Naive thymus-derived CD4-positive, alpha-beta T cell (primary cell): ENCODE measurements around the gene RWDD2A. TPM values are rescaled to one million over a fixed set of nuclear protein-coding genes. Genes with fewer than 3 reads are reported as not detected.

Experiments used
- ATAC-seq: fragments of 150-1000 bp; cut with Tn5 transposase; 2 replicates; pipeline ENCODE4 v1.10.0; 2021; ENCODE audit warnings: mild to moderate bottlenecking, moderate library complexity
- CTCF ChIA-PET: fragments of 350-600 bp; sonication (Branson Sonifier 250); formaldehyde crosslinking; loops from one replicate; lab custom pipeline; 2021; ENCODE audit warnings: antibody characterized with exemption; lab: Charles Lee
- POLR2A ChIA-PET: fragments of 350-600 bp; sonication (Branson Sonifier 250); formaldehyde crosslinking; loops from one replicate; lab custom pipeline; 2021; ENCODE audit warnings: antibody characterized with exemption, inconsistent platforms; lab: Charles Lee
- DNase-seq, 9 donors: peaks; one replicate each; pipeline versions ENCODE4 v3.0.0 to v3.0.0-alpha.2; 2020 to 2022; ENCODE audit warnings: mixed read lengths in 1 of 9
- H3K27ac ChIP-seq: one replicate; pipeline ENCODE4 v1.7.0; 2013; ENCODE audit warnings: mild to moderate bottlenecking, low read depth, low read length, moderate library complexity
- H3K27me3 ChIP-seq, 2 donors: one replicate each; pipeline ENCODE4 v1.7.0; 2013; ENCODE audit warnings: low read length in 2 of 2, mild to moderate bottlenecking in 2 of 2, moderate library complexity in 2 of 2; ENCODE audit not compliant: control insufficient read depth in 2 of 2, insufficient read depth in 2 of 2
- H3K36me3 ChIP-seq, 3 experiments: 1 replicate in 2 of 3; 2 replicates in 1 of 3; pipeline ENCODE4 v1.7.0; 2013; ENCODE audit warnings: low read length in 3 of 3, mild to moderate bottlenecking in 3 of 3, moderate library complexity in 1 of 3; ENCODE audit not compliant: insufficient read depth in 3 of 3, control insufficient read depth in 2 of 3
- H3K4me1 ChIP-seq, 2 donors: one replicate each; pipeline ENCODE4 v1.7.0; 2013; ENCODE audit warnings: low read length in 2 of 2, mild to moderate bottlenecking in 2 of 2, moderate library complexity in 1 of 2; ENCODE audit not compliant: control insufficient read depth in 2 of 2, insufficient read depth in 2 of 2
- H3K4me3 ChIP-seq: 2 replicates; pipeline ENCODE4 v1.7.0; 2013; ENCODE audit warnings: mild to moderate bottlenecking, low read length
- H3K9me3 ChIP-seq, 3 experiments: 1 replicate in 2 of 3; 2 replicates in 1 of 3; pipeline ENCODE4 v1.7.0; 2013; ENCODE audit warnings: low read length in 3 of 3; ENCODE audit not compliant: control insufficient read depth in 2 of 3
- H3K27ac Mint-ChIP-seq, 9 donors: one replicate each; pipeline ENCODE4 v1.8.0; 2020 to 2022; ENCODE audit warnings: mixed read lengths in 9 of 9, mild to moderate bottlenecking in 8 of 9, moderate library complexity in 5 of 9, inconsistent platforms in 2 of 9
- H3K27me3 Mint-ChIP-seq, 5 donors: one replicate each; pipeline ENCODE4 v1.8.0; 2021 to 2022; ENCODE audit warnings: mixed read lengths in 5 of 5, mild to moderate bottlenecking in 1 of 5
- H3K36me3 Mint-ChIP-seq, 5 donors: one replicate each; pipeline ENCODE4 v1.8.0; 2020 to 2022; ENCODE audit warnings: mixed read lengths in 5 of 5, mild to moderate bottlenecking in 3 of 5, inconsistent platforms in 1 of 5
- H3K4me1 Mint-ChIP-seq, 7 donors: one replicate each; pipeline ENCODE4 v1.8.0; 2020 to 2022; ENCODE audit warnings: mixed read lengths in 7 of 7, mild to moderate bottlenecking in 3 of 7, inconsistent platforms in 1 of 7
- H3K4me3 Mint-ChIP-seq, 10 donors: one replicate each; pipeline ENCODE4 v1.8.0; 2020 to 2022; ENCODE audit warnings: mild to moderate bottlenecking in 10 of 10, mixed read lengths in 10 of 10, moderate library complexity in 6 of 10, inconsistent platforms in 2 of 10
- H3K9me3 Mint-ChIP-seq, 11 donors: one replicate each; pipeline ENCODE4 v1.8.0; 2020 to 2022; ENCODE audit warnings: mixed read lengths in 11 of 11, mild to moderate bottlenecking in 4 of 11, inconsistent platforms in 1 of 11, moderate library complexity in 1 of 11
- intact Hi-C, 2 donors: fragments of 100-400 bp; cut with micrococcal nuclease; formaldehyde crosslinking; loops; one replicate each; pipeline ENCODE4 v1.15.1; 2023
- polyA plus RNA-seq, 2 donors: library from polyadenylated mRNA; unstranded; fragments of 300-500 nt; fragmentation: Illumina TruSeq; gene quantifications; one replicate each; pipeline ENCODE4 v1.2.3, GENCODE V29; 2021
- total RNA-seq, 6 experiments: library from RNA in 5 of 6; stranded (reverse) in 5 of 6; gene quantifications; 1 replicate in 5 of 6; 2 replicates in 1 of 6; pipeline ENCODE4 v1.2.3 and lab custom pipeline; 2021 to 2026

RWDD2A gene
- total and polyA plus RNA-seq, 7 experiments from 2014 or later = 1.8 to 6.4 (median 3.2) TPM

DNA sequence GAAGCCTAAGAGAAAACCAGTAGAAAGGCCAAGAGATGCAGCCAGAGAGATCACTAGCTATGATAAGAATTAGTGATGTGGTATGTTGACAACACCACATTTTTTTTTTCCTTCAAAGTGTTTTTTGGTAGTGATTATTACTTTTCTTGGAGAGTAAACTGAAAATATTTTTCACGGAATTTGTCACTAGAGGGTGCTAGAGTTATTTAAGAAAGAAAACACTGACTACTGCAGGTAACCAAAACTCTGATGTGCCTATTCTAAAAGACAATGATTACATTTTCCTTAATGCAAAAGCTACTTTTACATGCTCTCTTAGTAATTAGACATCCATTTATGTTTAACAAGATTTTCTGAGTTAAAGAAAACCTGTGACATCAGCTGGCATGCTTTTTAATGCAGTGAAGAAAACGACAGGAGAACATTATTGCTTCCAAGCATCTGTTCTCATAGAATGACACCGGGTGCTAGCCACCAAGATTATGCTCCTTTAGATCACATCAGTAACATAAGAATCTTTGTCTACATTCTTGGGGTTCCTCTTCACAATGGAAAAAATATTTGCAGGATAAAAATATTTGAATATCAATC, 28.8 kb downstream of the RWDD2A start:
- Histone ChIP-seq H3K27ac (no peak overlapping the region), H3K9me3 (no peaks in the 10 kb centered on the region), H3K36me3 (no peaks in the 10 kb centered on the region), H3K27me3 (no peaks in the 10 kb centered on the region), H3K4me1 (no peaks in the 10 kb centered on the region), H3K4me3 (no peak overlapping the region)
- DNase-seq (peak in 3 of 9 donors; percentile 6 to 28 (median 14)), ATAC-seq (no peak)
- Mint-ChIP-seq H3K27me3 (peaks cover 0 to 5% (median 0%) of the 10 kb centered on the region in 5 donors), H3K27ac (no peak overlapping the region), H3K4me3 (no peak overlapping the region), H3K36me3 (no peaks in the 10 kb centered on the region), H3K4me1 (no peaks in the 10 kb centered on the region), H3K9me3 (no peaks in the 10 kb centered on the region)
- ChIA-PET CTCF (interaction anchor here (0.7 to 2.1 kb wide), 7 partner anchors 11 to 314 kb away, joined by 3 to 12 read pairs (median 3); partner anchors contain the start of gene DOP1A), POLR2A (no interaction called here)
- intact Hi-C loops = loop anchor here (1.0 to 2.0 kb wide), 4 partner anchors 293 to 1005 kb away; partner anchors contain the start of gene CEP162 (in 1 of the 2)

DNA sequence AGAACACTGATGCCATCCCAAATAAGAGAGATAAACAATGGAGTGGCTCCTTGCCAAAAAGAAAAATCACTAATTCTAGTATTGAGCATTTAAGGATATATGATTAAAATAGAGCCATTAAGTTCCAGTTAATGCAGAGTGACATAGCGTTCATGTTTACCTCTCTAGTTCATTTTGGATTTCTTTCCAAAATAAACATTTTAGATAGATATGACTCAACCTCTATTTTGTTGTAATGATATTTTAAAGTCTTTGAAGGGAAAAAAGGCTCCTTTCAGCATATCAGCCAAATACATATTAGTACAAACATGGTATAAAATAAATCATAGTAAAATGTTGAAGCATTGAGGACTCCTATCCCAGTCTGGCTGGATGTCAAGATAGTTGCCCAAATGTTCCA, 33.4 kb downstream of the RWDD2A start:
- no peak overlapping the region for H3K4me3 Mint-ChIP-seq
- Histone ChIP-seq H3K36me3 (no peaks in the 10 kb centered on the region), H3K9me3 (no peaks in the 10 kb centered on the region), H3K27ac (no peak overlapping the region), H3K27me3 (no peaks in the 10 kb centered on the region), H3K4me3 (no peak overlapping the region), H3K4me1 (no peaks in the 10 kb centered on the region)
- intact Hi-C loops = loop anchor here in 1 of 2 donors (1.0 kb wide), 1 partner anchor 289 kb away; no protein-coding TSS in a partner anchor
- H3K36me3 Mint-ChIP-seq = no peaks in the 10 kb centered on the region
- peaks cover 0 to 7% (median 2%) of the 10 kb centered on the region in 5 donors for H3K27me3 Mint-ChIP-seq
- H3K4me1 Mint-ChIP-seq = no peaks in the 10 kb centered on the region
- CTCF ChIA-PET = no interaction called here
- no peak overlapping the region for H3K27ac Mint-ChIP-seq
- DNase-seq (no peak), ATAC-seq (no peak)
- POLR2A ChIA-PET = no interaction called here
- no peaks in the 10 kb centered on the region for H3K9me3 Mint-ChIP-seq

DNA sequence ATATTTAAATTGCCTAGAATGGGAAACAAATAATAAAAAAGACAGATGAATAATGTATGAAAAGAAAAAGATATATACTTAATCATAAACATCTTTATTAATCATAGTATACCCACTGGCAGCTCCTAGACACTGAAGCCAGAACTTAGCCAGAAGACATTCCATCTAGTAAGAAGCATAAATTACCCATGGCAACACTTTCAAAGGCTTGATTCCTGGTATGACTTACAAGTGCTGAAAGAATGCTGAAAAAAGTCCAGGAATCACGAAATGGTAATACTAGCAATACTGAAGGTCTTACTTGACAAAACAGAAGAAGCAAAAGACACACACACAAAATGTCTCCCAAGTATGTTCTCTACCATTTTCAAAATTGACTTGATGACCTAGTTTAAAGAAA, 38.0 kb downstream of the RWDD2A start:
- H3K27me3 ChIP-seq = no peaks in the 10 kb centered on the region
- no peak overlapping the region for H3K4me3 ChIP-seq
- ChIA-PET POLR2A (no interaction called here), CTCF (no interaction called here)
- H3K36me3 ChIP-seq = no peaks in the 10 kb centered on the region
- ATAC-seq = no peak
- intact Hi-C loops = no loop called here
- Mint-ChIP-seq H3K4me1 (no peaks in the 10 kb centered on the region), H3K27me3 (peaks cover 11 to 29% (median 18%) of the 10 kb centered on the region in 5 donors), H3K9me3 (no peaks in the 10 kb centered on the region), H3K4me3 (no peak overlapping the region), H3K27ac (no peak overlapping the region), H3K36me3 (no peaks in the 10 kb centered on the region)
- no peaks in the 10 kb centered on the region for H3K4me1 ChIP-seq
- H3K27ac ChIP-seq = no peak overlapping the region
- H3K9me3 ChIP-seq = no peaks in the 10 kb centered on the region
- DNase-seq = no peak

DNA sequence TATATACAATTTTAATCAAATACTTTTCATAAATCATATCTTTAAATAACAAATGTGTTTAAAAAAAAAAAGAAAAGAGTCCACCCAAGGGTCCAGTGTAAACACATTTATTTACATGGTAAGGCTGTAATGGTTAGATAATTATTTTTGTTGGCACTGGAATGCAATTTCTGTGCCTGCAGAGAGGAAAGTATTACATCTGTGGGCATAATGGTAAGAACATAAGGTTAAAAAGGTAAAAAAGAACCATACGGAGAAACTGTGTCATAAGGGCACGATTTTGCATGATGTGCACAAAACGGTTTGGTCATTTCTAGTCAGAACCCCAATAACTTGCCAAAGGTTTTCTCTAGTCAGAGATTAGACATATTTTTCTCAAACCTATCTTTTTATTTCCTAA, 54.3 kb downstream of the RWDD2A start:
- H3K4me1 Mint-ChIP-seq = peaks cover 0 to 1% (median 0%) of the 10 kb centered on the region in 7 donors
- Histone ChIP-seq H3K27ac (no peak overlapping the region), H3K9me3 (no peaks in the 10 kb centered on the region), H3K36me3 (no peaks in the 10 kb centered on the region), H3K4me1 (no peaks in the 10 kb centered on the region), H3K27me3 (no peaks in the 10 kb centered on the region), H3K4me3 (no peak overlapping the region)
- peaks cover 4 to 20% (median 14%) of the 10 kb centered on the region in 5 donors for H3K27me3 Mint-ChIP-seq
- POLR2A ChIA-PET = no interaction called here
- no peak overlapping the region for H3K4me3 Mint-ChIP-seq
- intact Hi-C loops = no loop called here
- no peak overlapping the region for H3K27ac Mint-ChIP-seq
- CTCF ChIA-PET = no interaction called here
- DNase-seq (no peak), ATAC-seq (no peak)
- no peaks in the 10 kb centered on the region for H3K36me3 Mint-ChIP-seq
- no peaks in the 10 kb centered on the region for H3K9me3 Mint-ChIP-seq

Other genes with a start within 250 kb of the RWDD2A start
- 1 to 10 TPM; 6.0 to 9.3 (median 7.4) TPM for gene UBE3D, start 127.5 kb upstream of the RWDD2A start, total RNA-seq
- gene UBE3D, start 127.5 kb upstream of the RWDD2A start, polyA plus RNA-seq = 1 to 10 TPM; 5.8 to 7.5 TPM
- 10 to 100 TPM; 13.6 to 33.9 (median 25.7) TPM for gene DOP1A, start 125.7 kb upstream of the RWDD2A start, total RNA-seq
- gene DOP1A, start 125.7 kb upstream of the RWDD2A start, polyA plus RNA-seq = 1 to 10 TPM; 5.9 to 6.3 TPM
- gene PGM3, start 92 bp upstream of the RWDD2A start, total RNA-seq = 10 to 100 TPM; 22.0 to 37.3 (median 27.6) TPM
- gene PGM3, start 92 bp upstream of the RWDD2A start, polyA plus RNA-seq = 10 to 100 TPM in 1 of 2 donors, 1 to 10 TPM in 1; 8.2 to 14.2 TPM
- gene ME1, start 237.7 kb downstream of the RWDD2A start, total RNA-seq = under 1 TPM in 4 of 5 experiments, not detected in 1; 0.19 to 0.49 (median 0.29) TPM
- gene ME1, start 237.7 kb downstream of the RWDD2A start, polyA plus RNA-seq = not detected